GM12878 (cell line): Measurements from ENCODE around the gene KDM5B. TPM values are rescaled to one million over a fixed set of nuclear protein-coding genes. Genes with fewer than 3 reads are reported as not detected.

ENCODE experiments used
- ATAC-seq: fragments of 200-7000 bp; cut with Tn5 transposase; 3 replicates; pipeline ENCODE4 v1.9.1; 2020; ENCODE audit warnings: mild to moderate bottlenecking, moderate library complexity
- BruUV-seq: library from RNA; stranded (reverse); fragments of 400-500 nt; replicated peaks from 2 replicates; lab custom pipeline; 2021; lab: Mats Ljungman, UMichigan
- CTCF ChIA-PET: fragments of 300-600 bp; sonication (Branson Sonifier 250); formaldehyde crosslinking; extraction: SDS; loops from one replicate; lab custom pipeline; 2021; ENCODE audit warnings: inconsistent platforms; lab: Yijun Ruan, JAX
- POLR2A ChIA-PET: fragments of 350-600 bp; formaldehyde crosslinking; extraction: SDS; loops from one replicate; lab custom pipeline; 2021; ENCODE audit warnings: inconsistent platforms; lab: Charles Lee
- RAD21 ChIA-PET: fragments of 300-600 bp; sonication (Branson Sonifier 250); formaldehyde crosslinking; loops from one replicate; lab custom pipeline; 2023; ENCODE audit warnings: antibody characterized with exemption; ENCODE audit not compliant: unreplicated experiment; lab: Charles Lee
- SMC1A ChIA-PET: fragments of 300-600 bp; sonication (Branson Sonifier 250); formaldehyde crosslinking; loops from one replicate; lab custom pipeline; 2023; ENCODE audit not compliant: unreplicated experiment, uncharacterized antibody; lab: Charles Lee
- DNase-seq: peaks from one replicate; pipeline ENCODE4 v3.0.0-alpha.2; 2011; ENCODE audit warnings: low read depth, low spot score
- FAIRE-seq: peaks from 3 replicates; lab custom pipeline; 2011; peaks lifted over from hg19 to GRCh38; lab: Jason Lieb, UNC
- H2AFZ ChIP-seq: 2 replicates; pipeline ENCODE4 v1.6.0; 2011; ENCODE audit warnings: low read depth, low read length, control low read depth; ENCODE audit not compliant: control insufficient read depth
- H3K27ac ChIP-seq: 2 replicates; pipeline ENCODE4 v1.5.1; 2011; ENCODE audit warnings: control low read depth; ENCODE audit not compliant: control insufficient read depth, insufficient read depth
- H3K27me3 ChIP-seq, 2 experiments: replicated peaks in 1 of 2; 2 replicates each; pipeline versions ENCODE4 v1.6.0 to v1.6.1; 2011; ENCODE audit warnings: low read length in 1 of 2; ENCODE audit not compliant: control insufficient read depth in 2 of 2, insufficient read depth in 2 of 2
- H3K36me3 ChIP-seq, 2 experiments: 2 replicates each; pipeline ENCODE4 v1.5.1; 2011; ENCODE audit warnings: low read length in 1 of 2; ENCODE audit not compliant: control insufficient read depth in 2 of 2, insufficient read depth in 2 of 2
- H3K4me1 ChIP-seq: 2 replicates; pipeline ENCODE4 v1.6.1; 2011; ENCODE audit warnings: mild to moderate bottlenecking, low read length, moderate library complexity, mixed read lengths; ENCODE audit not compliant: control insufficient read depth, insufficient read depth
- H3K4me2 ChIP-seq: 2 replicates; pipeline ENCODE4 v1.6.0; 2011; ENCODE audit warnings: control low read depth; ENCODE audit not compliant: control insufficient read depth, insufficient read depth
- H3K4me3 ChIP-seq: fragments of 200-600 bp; sonication (generic); 2 replicates; pipeline ENCODE4 v1.5.1; 2016
- H3K79me2 ChIP-seq: 2 replicates; pipeline ENCODE4 v1.6.0; 2011; ENCODE audit warnings: low read length; ENCODE audit not compliant: control insufficient read depth, insufficient read depth
- H3K9ac ChIP-seq: 2 replicates; pipeline ENCODE4 v1.8.0; 2011; ENCODE audit warnings: low read length, control low read depth, mixed read lengths; ENCODE audit not compliant: control insufficient read depth, insufficient read depth
- H3K9me3 ChIP-seq: replicated peaks from 3 replicates; pipeline ENCODE4 v1.5.1; 2011; ENCODE audit warnings: mild to moderate bottlenecking, low read length; ENCODE audit not compliant: control insufficient read depth, insufficient read depth
- H4K20me1 ChIP-seq: 2 replicates; pipeline ENCODE4 v1.6.0; 2011; ENCODE audit not compliant: control insufficient read depth, insufficient read depth
- CHD1 ChIP-seq: IDR thresholded peaks from 2 replicates; pipeline ENCODE4 v1.6.1; 2012; ENCODE audit warnings: low read depth, low read length, improper control_type of control experiment
- EGR1 ChIP-seq, 2 experiments: IDR thresholded peaks; 1 replicate in 1 of 2; 2 replicates in 1 of 2; pipeline ENCODE4 v1.6.1; 2011 to 2012; ENCODE audit warnings: low read depth in 2 of 2, low read length in 2 of 2, borderline replicate concordance in 1 of 2, mild to moderate bottlenecking in 1 of 2, moderate library complexity in 1 of 2
- EP300 ChIP-seq, 2 experiments: fragments of 150-350 bp in 1 of 2; IDR thresholded peaks; 2 replicates each; pipeline ENCODE4 v1.6.1; 2011 to 2012; ENCODE audit warnings: low read depth in 2 of 2, low read length in 2 of 2, borderline replicate concordance in 1 of 2, improper control_type of control experiment in 1 of 2, inconsistent platforms in 1 of 2; ENCODE audit not compliant: control insufficient read depth in 1 of 2
- ESRRA ChIP-seq: IDR thresholded peaks from 2 replicates; pipeline ENCODE4 v1.6.1; 2012; ENCODE audit warnings: mild to moderate bottlenecking, low read length, improper control_type of control experiment
- KAT2A ChIP-seq: conservative IDR thresholded peaks from 2 replicates; pipeline ENCODE4 v1.6.1; 2011; ENCODE audit warnings: low read depth, low read length; ENCODE audit not compliant: control insufficient read depth
- KDM1A ChIP-seq: fragments of 200-600 bp; sonication (generic); IDR thresholded peaks from 2 replicates; pipeline ENCODE4 v1.6.1; 2016; ENCODE audit warnings: borderline replicate concordance
- NBN ChIP-seq: fragments of 450-650 bp; IDR thresholded peaks from 2 replicates; pipeline ENCODE4 v1.6.1; 2016
- NR2F1 ChIP-seq: fragments of 450-650 bp; conservative IDR thresholded peaks from 2 replicates; pipeline ENCODE4 v1.6.1; 2017; ENCODE audit warnings: mild to moderate bottlenecking
- RAD21 ChIP-seq: IDR thresholded peaks from 2 replicates; pipeline ENCODE4 v1.6.1; 2011; ENCODE audit warnings: mild to moderate bottlenecking, low read depth, low read length, moderate library complexity; ENCODE audit not compliant: insufficient read depth
- RAD51 ChIP-seq: fragments of 450-650 bp; IDR thresholded peaks from 2 replicates; pipeline ENCODE4 v1.6.1; 2016; ENCODE audit warnings: moderate library complexity, mild to moderate bottlenecking, inconsistent platforms
- RB1 ChIP-seq: fragments of 450-650 bp; formaldehyde crosslinking; IDR thresholded peaks from 2 replicates; pipeline ENCODE4 v1.6.1; 2017; ENCODE audit warnings: mild to moderate bottlenecking, borderline replicate concordance
- RELA ChIP-seq: fragments of 450-650 bp; IDR thresholded peaks from 2 replicates; pipeline ENCODE4 v1.8.0; 2014; ENCODE audit warnings: borderline replicate concordance; ENCODE audit not compliant: partially characterized antibody
- SIN3A ChIP-seq: IDR thresholded peaks from 2 replicates; pipeline ENCODE4 v1.6.1; 2012; ENCODE audit warnings: low read depth, low read length, improper control_type of control experiment
- SMARCA5 ChIP-seq: fragments of 450-650 bp; IDR thresholded peaks from 2 replicates; pipeline ENCODE4 v1.6.1; 2017; ENCODE audit warnings: mild to moderate bottlenecking
- WGBS: methylation state at CpG from one replicate; pipeline ENCODE4 v1.1.6; 2016; ENCODE audit warnings: low lambda C conversion rate; ENCODE audit not compliant: insufficient replicate concordance, insufficient coverage; ENCODE audit errors: missing lambda C conversion rate; 5-methylcytosine and 5-hydroxymethylcytosine counted together
- in situ Hi-C: fragments of 300-500 bp; cut with MboI; formaldehyde crosslinking; loops from 9 replicates; pipeline ENCODE4 v1.14.3; 2018; ENCODE audit warnings: mixed read lengths
- intact Hi-C: fragments of 100-400 bp; cut with micrococcal nuclease; formaldehyde crosslinking; loops from one replicate; pipeline ENCODE4 v1.14.2; 2022; ENCODE audit not compliant: unreplicated experiment
- polyA plus RNA-seq, 11 experiments: library from polyadenylated mRNA; depleted of rRNA in 4 of 11; unstranded in 6 of 11; stranded (reverse) in 5 of 11; fragments of >200 nt; fragmentation: Nextera tagmentation in 4 of 11; fragmentation: Illumina TruSeq in 1 of 11; extraction: Ambion mirVana in 4 of 11; extraction: Trizol in 1 of 11; gene quantifications; 1 replicate in 1 of 11; 2 replicates in 10 of 11; pipeline versions ENCODE4 v1.2.1 to v1.2.3, GENCODE V29; 2011 to 2016; ENCODE audit warnings: inconsistent platforms in 2 of 11, missing spikeins in 2 of 11, low read depth in 1 of 11
- total RNA-seq, 4 experiments: library from RNA; depleted of rRNA in 3 of 4; stranded (reverse); fragments of >200 nt in 3 of 4; fragmentation: Illumina TruSeq in 1 of 4; extraction: Trizol in 1 of 4; gene quantifications; 2 replicates each; pipeline versions ENCODE4 v1.2.1 to v1.2.3, GENCODE V29; 2013 to 2021
- TF ChIP-seq, protein P1 (sequence below): IDR thresholded peaks from 2 replicates; pipeline ENCODE4 v1.6.1; 2012; ENCODE audit warnings: low read depth, low read length, improper control_type of control experiment
- TF ChIP-seq, protein P2 (sequence below), 3 experiments: IDR thresholded peaks in 2 of 3; conservative IDR thresholded peaks in 1 of 3; 2 replicates each; pipeline ENCODE4 v1.5.1; 2011; ENCODE audit warnings: low read depth in 3 of 3, low read length in 3 of 3, mild to moderate bottlenecking in 3 of 3, control low read depth in 2 of 3, moderate library complexity in 2 of 3, inconsistent platforms in 1 of 3, mixed read lengths in 1 of 3; ENCODE audit not compliant: control insufficient read depth in 2 of 3, insufficient read depth in 1 of 3; ENCODE audit errors: extremely low read depth in 1 of 3
- TF ChIP-seq, protein P3 (sequence below): fragments of 450-650 bp; IDR thresholded peaks from 2 replicates; pipeline ENCODE4 v1.6.1; 2016; ENCODE audit warnings: mild to moderate bottlenecking

The KDM5B gene
- total and polyA plus RNA-seq, 10 of the 15 experiments (the other 5 are each of a cell fraction or from before 2014, with no cell fraction given): 1.7 to 26.6 (median 8.1) TPM

DNA sequence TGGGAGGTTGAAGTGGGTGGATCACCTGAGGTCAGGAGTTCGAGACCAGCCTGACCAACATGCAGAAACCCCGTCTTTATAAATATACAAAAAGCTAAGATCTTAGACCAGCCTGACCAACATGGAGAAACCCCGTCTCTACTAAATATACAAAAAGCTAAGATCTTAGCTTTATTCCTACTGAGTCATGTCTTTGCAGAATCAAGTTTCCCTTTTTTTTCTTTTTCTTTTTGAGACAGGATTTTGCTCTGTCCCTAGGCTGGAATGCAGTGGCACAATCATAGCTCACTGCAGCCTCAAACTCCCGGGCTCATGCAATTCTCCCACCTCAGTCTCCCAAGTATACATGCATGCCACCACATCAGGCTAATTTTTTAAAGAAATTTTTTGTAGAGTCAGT, 21.4 kb downstream of the KDM5B start:
- DNase-seq (no peak), ATAC-seq (no peak), FAIRE-seq (no peak)
- ChIA-PET RAD21 (no interaction called here), SMC1A (no interaction called here), CTCF (interaction anchor here (0.6 to 1.2 kb wide), 5 partner anchors 12 to 1716 kb away, joined by 3 read pairs; partner anchors contain the start of gene PCAT6), POLR2A (interaction anchor here (1.1 kb wide), 1 partner anchor 34 kb away, joined by 3 read pairs; no protein-coding TSS in a partner anchor)
- no peak overlapping the region for H3K9ac ChIP-seq
- no peaks in the 10 kb centered on the region for H3K79me2 ChIP-seq
- TF ChIP-seq EP300 (IDR thresholded peaks at IDR 0.05; ENCODE audit: borderline replicate concordance in 1 of 2, control insufficient read depth in 1 of 2, low read depth in 2 of 2, low read length in 2 of 2) (no peak), KAT2A (no peak), NR2F1 (no peak), RB1 (no peak), KDM1A (no peak), RAD51 (no peak), CHD1 (no peak), NBN (no peak), RAD21 (no peak), SMARCA5 (no peak), SIN3A (no peak), RELA (no peak), ESRRA (no peak), EGR1 (IDR thresholded peaks at IDR 0.05; ENCODE audit: borderline replicate concordance in 1 of 2, low read depth in 2 of 2, low read length in 2 of 2) (no peak)
- TF ChIP-seq, protein P1, sequence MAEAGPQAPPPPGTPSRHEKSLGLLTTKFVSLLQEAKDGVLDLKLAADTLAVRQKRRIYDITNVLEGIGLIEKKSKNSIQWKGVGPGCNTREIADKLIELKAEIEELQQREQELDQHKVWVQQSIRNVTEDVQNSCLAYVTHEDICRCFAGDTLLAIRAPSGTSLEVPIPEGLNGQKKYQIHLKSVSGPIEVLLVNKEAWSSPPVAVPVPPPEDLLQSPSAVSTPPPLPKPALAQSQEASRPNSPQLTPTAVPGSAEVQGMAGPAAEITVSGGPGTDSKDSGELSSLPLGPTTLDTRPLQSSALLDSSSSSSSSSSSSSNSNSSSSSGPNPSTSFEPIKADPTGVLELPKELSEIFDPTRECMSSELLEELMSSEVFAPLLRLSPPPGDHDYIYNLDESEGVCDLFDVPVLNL: no peak
- TF ChIP-seq, protein P2, sequence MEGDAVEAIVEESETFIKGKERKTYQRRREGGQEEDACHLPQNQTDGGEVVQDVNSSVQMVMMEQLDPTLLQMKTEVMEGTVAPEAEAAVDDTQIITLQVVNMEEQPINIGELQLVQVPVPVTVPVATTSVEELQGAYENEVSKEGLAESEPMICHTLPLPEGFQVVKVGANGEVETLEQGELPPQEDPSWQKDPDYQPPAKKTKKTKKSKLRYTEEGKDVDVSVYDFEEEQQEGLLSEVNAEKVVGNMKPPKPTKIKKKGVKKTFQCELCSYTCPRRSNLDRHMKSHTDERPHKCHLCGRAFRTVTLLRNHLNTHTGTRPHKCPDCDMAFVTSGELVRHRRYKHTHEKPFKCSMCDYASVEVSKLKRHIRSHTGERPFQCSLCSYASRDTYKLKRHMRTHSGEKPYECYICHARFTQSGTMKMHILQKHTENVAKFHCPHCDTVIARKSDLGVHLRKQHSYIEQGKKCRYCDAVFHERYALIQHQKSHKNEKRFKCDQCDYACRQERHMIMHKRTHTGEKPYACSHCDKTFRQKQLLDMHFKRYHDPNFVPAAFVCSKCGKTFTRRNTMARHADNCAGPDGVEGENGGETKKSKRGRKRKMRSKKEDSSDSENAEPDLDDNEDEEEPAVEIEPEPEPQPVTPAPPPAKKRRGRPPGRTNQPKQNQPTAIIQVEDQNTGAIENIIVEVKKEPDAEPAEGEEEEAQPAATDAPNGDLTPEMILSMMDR (IDR thresholded peaks at IDR 0.05 in 2 of 3, conservative IDR thresholded peaks at IDR 0.05 in 1 of 3; ENCODE audit: control insufficient read depth in 2 of 3, extremely low read depth in 1 of 3, insufficient read depth in 1 of 3, low read depth in 3 of 3, low read length in 3 of 3): no peak
- TF ChIP-seq, protein P3, sequence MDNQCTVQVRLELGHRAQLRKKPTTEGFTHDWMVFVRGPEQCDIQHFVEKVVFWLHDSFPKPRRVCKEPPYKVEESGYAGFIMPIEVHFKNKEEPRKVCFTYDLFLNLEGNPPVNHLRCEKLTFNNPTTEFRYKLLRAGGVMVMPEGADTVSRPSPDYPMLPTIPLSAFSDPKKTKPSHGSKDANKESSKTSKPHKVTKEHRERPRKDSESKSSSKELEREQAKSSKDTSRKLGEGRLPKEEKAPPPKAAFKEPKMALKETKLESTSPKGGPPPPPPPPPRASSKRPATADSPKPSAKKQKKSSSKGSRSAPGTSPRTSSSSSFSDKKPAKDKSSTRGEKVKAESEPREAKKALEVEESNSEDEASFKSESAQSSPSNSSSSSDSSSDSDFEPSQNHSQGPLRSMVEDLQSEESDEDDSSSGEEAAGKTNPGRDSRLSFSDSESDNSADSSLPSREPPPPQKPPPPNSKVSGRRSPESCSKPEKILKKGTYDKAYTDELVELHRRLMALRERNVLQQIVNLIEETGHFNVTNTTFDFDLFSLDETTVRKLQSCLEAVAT: no peak
- no TSS peak for BruUV-seq
- no peaks in the 10 kb centered on the region for H3K9me3 ChIP-seq
- no peaks in the 10 kb centered on the region for H3K36me3 ChIP-seq
- intact Hi-C loops: loop anchor here (10.0 kb wide), 1 partner anchor 62 kb away; no protein-coding TSS in a partner anchor
- 38% methylated on average over 4 of the region's 4 CpGs for WGBS
- no peak overlapping the region for H3K4me2 ChIP-seq
- H3K4me3 ChIP-seq: no peak overlapping the region
- H3K4me1 ChIP-seq: no peaks in the 10 kb centered on the region
- in situ Hi-C loops: no loop called here
- no peaks in the 10 kb centered on the region for H3K27me3 ChIP-seq
- no peaks in the 10 kb centered on the region for H4K20me1 ChIP-seq
- no peak overlapping the region for H3K27ac ChIP-seq
- no peak overlapping the region for H2AFZ ChIP-seq
